Ishikawa (cell line): ENCODE data around the gene GALNTL6.

ENCODE experiments used
- CEBPB ChIP-seq: IDR thresholded peaks from 2 replicates; pipeline ENCODE4 v1.6.1; 2012
- CREB1 ChIP-seq: IDR thresholded peaks from 2 replicates; pipeline ENCODE4 v1.6.1; 2012; ENCODE audit warnings: low read depth
- EGR1 ChIP-seq: IDR thresholded peaks from 2 replicates; pipeline ENCODE4 v1.6.1; 2012
- EP300 ChIP-seq: IDR thresholded peaks from 2 replicates; pipeline ENCODE4 v1.6.1; 2012; ENCODE audit warnings: borderline replicate concordance
- FOXM1 ChIP-seq: IDR thresholded peaks from 2 replicates; pipeline ENCODE4 v1.6.1; 2012; ENCODE audit warnings: low read depth, borderline replicate concordance
- MAX ChIP-seq: IDR thresholded peaks from 2 replicates; pipeline ENCODE4 v1.6.1; 2012
- NFIC ChIP-seq: IDR thresholded peaks from 2 replicates; pipeline ENCODE4 v1.6.1; 2012
- RAD21 ChIP-seq: IDR thresholded peaks from 2 replicates; pipeline ENCODE4 v1.6.1; 2012; ENCODE audit warnings: low read depth
- REST ChIP-seq: IDR thresholded peaks from 2 replicates; pipeline ENCODE4 v1.6.1; 2012; ENCODE audit warnings: low read depth, mild to moderate bottlenecking
- TAF1 ChIP-seq: IDR thresholded peaks from 2 replicates; pipeline ENCODE4 v1.6.1; 2012; ENCODE audit warnings: low read depth, mild to moderate bottlenecking
- TCF12 ChIP-seq: IDR thresholded peaks from 2 replicates; pipeline ENCODE4 v1.6.1; 2012; ENCODE audit warnings: low read depth
- TEAD4 ChIP-seq: IDR thresholded peaks from 2 replicates; pipeline ENCODE4 v1.6.1; 2012
- YY1 ChIP-seq: IDR thresholded peaks from 2 replicates; pipeline ENCODE4 v1.6.1; 2012; ENCODE audit warnings: low read depth
- ZBTB7A ChIP-seq: IDR thresholded peaks from 2 replicates; pipeline ENCODE4 v1.6.1; 2012; ENCODE audit warnings: low read depth
- TF ChIP-seq, protein P1 (sequence below): IDR thresholded peaks from 2 replicates; pipeline ENCODE4 v1.6.1; 2012

Gene GALNTL6

DNA sequence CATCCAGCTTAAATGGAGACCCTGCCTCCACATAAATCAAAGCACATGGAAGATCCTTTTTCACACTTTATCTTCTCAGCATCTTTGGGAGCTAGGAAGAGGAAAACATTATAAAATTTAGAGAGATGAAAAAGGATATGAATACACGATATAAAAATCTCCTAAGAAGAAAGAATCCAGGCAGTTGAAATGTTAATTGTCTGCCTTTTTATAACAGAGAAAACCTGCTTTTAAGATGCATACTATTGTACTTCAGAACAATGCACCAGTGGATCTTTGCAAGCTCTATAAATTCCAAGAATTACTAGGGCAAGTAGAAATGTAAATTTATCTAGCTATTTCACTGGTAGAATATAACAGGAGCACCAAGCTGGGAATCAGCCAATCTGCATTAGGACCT is 1055.1 kb downstream of the GALNTL6 start:
- no peak for TF ChIP-seq TAF1
- TF ChIP-seq YY1, result no peak
- no peak for TF ChIP-seq RAD21
- TF ChIP-seq EP300, result no peak
- no peak for TF ChIP-seq TCF12
- no peak for TF ChIP-seq CEBPB
- no peak for TF ChIP-seq CREB1
- TF ChIP-seq NFIC, result no peak
- TF ChIP-seq, protein P1, sequence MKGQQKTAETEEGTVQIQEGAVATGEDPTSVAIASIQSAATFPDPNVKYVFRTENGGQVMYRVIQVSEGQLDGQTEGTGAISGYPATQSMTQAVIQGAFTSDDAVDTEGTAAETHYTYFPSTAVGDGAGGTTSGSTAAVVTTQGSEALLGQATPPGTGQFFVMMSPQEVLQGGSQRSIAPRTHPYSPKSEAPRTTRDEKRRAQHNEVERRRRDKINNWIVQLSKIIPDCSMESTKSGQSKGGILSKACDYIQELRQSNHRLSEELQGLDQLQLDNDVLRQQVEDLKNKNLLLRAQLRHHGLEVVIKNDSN, result no peak
- TF ChIP-seq MAX, result no peak
- TF ChIP-seq FOXM1, result no peak
- TF ChIP-seq TEAD4, result no peak
- TF ChIP-seq EGR1, result no peak
- TF ChIP-seq ZBTB7A, result no peak
- no peak for TF ChIP-seq REST

GRCh38 chr4:172869621-172870268 is 1056.5 kb downstream of the GALNTL6 start:
- TF ChIP-seq TCF12 (no peak), ZBTB7A (no peak), RAD21 (no peak), FOXM1 (no peak), MAX (no peak), CREB1 (no peak), YY1 (no peak), TEAD4 (no peak), REST (no peak), EP300 (no peak), CEBPB (no peak), NFIC (no peak), EGR1 (no peak), TAF1 (no peak)
- TF ChIP-seq, protein P1, result no peak

- TF ChIP-seq RAD21 (0 out of 2 replicates have a peak, but pooled peaks have one; percentile 7), MAX (no peak)
Measured at GRCh38 chr4:172871381-172871780, 1058.2 kb downstream of the GALNTL6 start.

DNA sequence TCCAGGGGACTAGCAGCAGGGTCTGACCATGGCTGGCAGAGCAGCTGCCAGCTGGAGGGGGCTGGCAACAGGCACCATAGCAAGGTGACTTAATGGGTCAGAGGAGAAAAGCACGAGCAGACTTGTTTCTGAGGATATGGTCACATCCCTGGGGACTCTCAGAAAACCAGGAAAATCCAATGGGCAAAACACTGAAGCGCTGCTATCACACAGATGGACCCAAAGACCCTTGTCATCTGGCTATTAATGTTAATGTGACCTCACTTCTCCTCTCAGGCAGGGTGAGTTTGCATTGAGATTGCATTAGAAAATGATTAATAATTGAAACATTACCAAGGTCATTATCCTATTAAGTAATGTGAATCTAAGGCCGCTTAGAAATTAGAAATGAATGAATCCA is 1061.7 kb downstream of the GALNTL6 start:
- TF ChIP-seq TEAD4 (no peak), ZBTB7A (no peak)

DNA sequence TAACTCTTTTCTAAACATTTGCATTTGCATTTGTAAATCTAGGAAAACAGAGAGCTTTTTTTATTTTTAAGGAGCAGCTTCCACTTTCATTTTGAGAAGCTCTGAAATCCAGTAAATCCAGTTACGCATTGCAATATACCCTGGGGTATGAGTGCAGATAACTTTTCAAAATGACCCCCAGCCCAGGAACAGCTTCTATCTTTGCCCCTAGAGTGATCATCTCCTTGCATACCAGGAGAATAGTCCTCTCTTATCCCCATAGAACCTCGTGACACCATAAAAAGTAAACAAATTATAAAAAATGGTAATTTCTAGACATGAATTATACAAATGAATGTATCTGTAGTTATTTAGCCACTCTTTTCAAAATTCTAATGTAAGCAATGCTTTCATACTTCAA is 1063.2 kb downstream of the GALNTL6 start:
- no peak for TF ChIP-seq TEAD4
- no peak for TF ChIP-seq EP300
- TF ChIP-seq, protein P1, result no peak

- no peak for TF ChIP-seq EGR1
- TF ChIP-seq RAD21, result no peak
- no peak for TF ChIP-seq NFIC
- TF ChIP-seq YY1, result no peak
- TF ChIP-seq EP300, result no peak
- TF ChIP-seq CREB1, result no peak
Measured at GRCh38 chr4:172881645-172882044, 1068.4 kb downstream of the GALNTL6 start.
